Tibial nerve (tissue), 4 donors: ENCODE measurements around the gene CCP110.

Experiments used
- EP300 ChIP-seq, 2 donors: sonication (generic); formaldehyde crosslinking; IDR thresholded peaks; one replicate each; pipeline ENCODE4 v1.6.1; 2017; ENCODE audit warnings: antibody characterized with exemption in 2 of 2, mild to moderate bottlenecking in 1 of 2
- POLR2A ChIP-seq, 2 donors: fragments of 450-650 bp; IDR thresholded peaks; one replicate each; pipeline ENCODE4 v1.6.1; 2017; ENCODE audit warnings: antibody characterized with exemption in 2 of 2, mild to moderate bottlenecking in 2 of 2, moderate library complexity in 2 of 2
- TF ChIP-seq, protein P1 (sequence below), 5 experiments: fragments of 200-600 bp in 3 of 5; fragments of 450-650 bp in 2 of 5; sonication (generic) in 3 of 5; IDR thresholded peaks; one replicate each; pipeline ENCODE4 v1.5.1; 2016 to 2019; ENCODE audit warnings: antibody characterized with exemption in 5 of 5, mild to moderate bottlenecking in 3 of 5, moderate library complexity in 2 of 5

DNA sequence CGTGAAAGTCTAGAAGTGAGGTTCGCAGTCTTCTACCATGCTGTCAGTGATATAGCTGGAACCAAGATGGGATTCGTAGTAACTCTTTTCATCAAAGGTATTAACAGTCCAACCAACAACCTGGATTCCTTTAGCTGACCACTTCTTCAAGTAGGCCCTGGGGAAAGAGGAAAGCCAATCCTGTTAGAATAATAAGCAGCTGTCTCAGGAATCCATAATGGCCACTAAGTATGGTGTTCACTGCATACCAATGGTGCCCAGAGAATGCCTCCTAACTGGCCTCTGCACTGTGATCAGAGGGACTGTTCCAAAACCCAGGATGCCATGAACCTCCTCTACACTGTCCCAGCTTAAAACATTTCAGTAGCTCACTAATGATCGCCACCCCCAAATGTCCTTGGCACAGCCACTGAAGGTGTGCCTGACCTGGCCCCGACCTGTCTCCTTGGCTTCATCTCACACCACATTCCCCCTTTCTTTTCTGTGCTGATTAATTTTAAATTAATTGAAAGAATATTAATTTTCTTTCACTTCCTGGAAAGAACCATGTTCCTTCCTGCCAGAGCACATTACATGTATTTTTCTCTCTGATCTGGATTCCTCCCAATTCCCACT lies 20.2 kb upstream of the CCP110 start:
- TF ChIP-seq, protein P1, sequence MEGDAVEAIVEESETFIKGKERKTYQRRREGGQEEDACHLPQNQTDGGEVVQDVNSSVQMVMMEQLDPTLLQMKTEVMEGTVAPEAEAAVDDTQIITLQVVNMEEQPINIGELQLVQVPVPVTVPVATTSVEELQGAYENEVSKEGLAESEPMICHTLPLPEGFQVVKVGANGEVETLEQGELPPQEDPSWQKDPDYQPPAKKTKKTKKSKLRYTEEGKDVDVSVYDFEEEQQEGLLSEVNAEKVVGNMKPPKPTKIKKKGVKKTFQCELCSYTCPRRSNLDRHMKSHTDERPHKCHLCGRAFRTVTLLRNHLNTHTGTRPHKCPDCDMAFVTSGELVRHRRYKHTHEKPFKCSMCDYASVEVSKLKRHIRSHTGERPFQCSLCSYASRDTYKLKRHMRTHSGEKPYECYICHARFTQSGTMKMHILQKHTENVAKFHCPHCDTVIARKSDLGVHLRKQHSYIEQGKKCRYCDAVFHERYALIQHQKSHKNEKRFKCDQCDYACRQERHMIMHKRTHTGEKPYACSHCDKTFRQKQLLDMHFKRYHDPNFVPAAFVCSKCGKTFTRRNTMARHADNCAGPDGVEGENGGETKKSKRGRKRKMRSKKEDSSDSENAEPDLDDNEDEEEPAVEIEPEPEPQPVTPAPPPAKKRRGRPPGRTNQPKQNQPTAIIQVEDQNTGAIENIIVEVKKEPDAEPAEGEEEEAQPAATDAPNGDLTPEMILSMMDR (IDR thresholded peaks at IDR 0.05) = no peak
- TF ChIP-seq POLR2A (IDR thresholded peaks at IDR 0.05) = no peak
- no peak for TF ChIP-seq EP300 (IDR thresholded peaks at IDR 0.05)
